ENCODE measurements around the gene EIF3D. TPM values are rescaled to one million over a fixed set of nuclear protein-coding genes. Genes with fewer than 3 reads are reported as not detected.
"Not testable (repeated sequence)": the region's sequence is repeated elsewhere in the genome, so short reads cannot be mapped to it uniquely, and the experiment has no call there.

EIF3D gene
- total RNA-seq, 1 donor from 2014 or later = 164 TPM

GRCh38 chr22:36532466-36532865 lies 3.5 kb upstream of the EIF3D start:
- H3K27ac Mint-ChIP-seq = no peak overlapping the region
- TF ChIP-seq CTCF (IDR thresholded peaks at IDR 0.05; ENCODE audit: unreplicated experiment) = no peak
- no peak overlapping the region for H3K4me3 Mint-ChIP-seq (ENCODE audit: low read depth)

GRCh38 chr22:36528341-36528740 lies 625 bp downstream of the EIF3D start:
- Mint-ChIP-seq H3K27ac (peak overlapping the region; percentile 99), H3K36me3 (ENCODE audit: insufficient read depth) (peaks cover 19% of the 10 kb centered on the region), H3K9me3 (ENCODE audit: low read depth) (peaks cover 3% of the 10 kb centered on the region), H3K27me3 (no peaks in the 10 kb centered on the region), H3K4me1 (ENCODE audit: low read depth) (peaks cover 4% of the 10 kb centered on the region), H3K4me3 (ENCODE audit: low read depth) (peak overlapping the region; percentile 89)
- no peak for DNase-seq (ENCODE audit: low spot score, unreplicated experiment)
- TF ChIP-seq CTCF (IDR thresholded peaks at IDR 0.05; ENCODE audit: unreplicated experiment) = no peak

More at GRCh38 chr22:36532466-36532865, 3.5 kb upstream of the EIF3D start:
- peaks cover 3% of the 10 kb centered on the region for H3K9me3 Mint-ChIP-seq (ENCODE audit: low read depth)
- H3K36me3 Mint-ChIP-seq (ENCODE audit: insufficient read depth) = no peaks in the 10 kb centered on the region
- peaks cover 2% of the 10 kb centered on the region for H3K4me1 Mint-ChIP-seq (ENCODE audit: low read depth)
- H3K27me3 Mint-ChIP-seq = no peaks in the 10 kb centered on the region
- no peak for DNase-seq (ENCODE audit: low spot score, unreplicated experiment)

GRCh38 chr22:36522662-36523061 lies 6.3 kb downstream of the EIF3D start:
- DNase-seq (ENCODE audit: low spot score, unreplicated experiment) = no peak
- H3K9me3 Mint-ChIP-seq (ENCODE audit: low read depth) = no peaks in the 10 kb centered on the region
- H3K36me3 Mint-ChIP-seq (ENCODE audit: insufficient read depth) = peaks cover 39% of the 10 kb centered on the region
- H3K27ac Mint-ChIP-seq = no peak overlapping the region
- H3K27me3 Mint-ChIP-seq = no peaks in the 10 kb centered on the region
- H3K4me1 Mint-ChIP-seq (ENCODE audit: low read depth) = peaks cover 2% of the 10 kb centered on the region
- TF ChIP-seq CTCF (IDR thresholded peaks at IDR 0.05; ENCODE audit: unreplicated experiment) = no peak
- no peak overlapping the region for H3K4me3 Mint-ChIP-seq (ENCODE audit: low read depth)

- no peaks in the 10 kb centered on the region for H3K4me1 Mint-ChIP-seq (ENCODE audit: low read depth)
- H3K27me3 Mint-ChIP-seq = no peaks in the 10 kb centered on the region
- no peak for TF ChIP-seq CTCF (IDR thresholded peaks at IDR 0.05; ENCODE audit: unreplicated experiment)
- no peak overlapping the region for H3K27ac Mint-ChIP-seq
- no peak for DNase-seq (ENCODE audit: low spot score, unreplicated experiment)
- H3K36me3 Mint-ChIP-seq (ENCODE audit: insufficient read depth) = peaks cover 43% of the 10 kb centered on the region
- no peaks in the 10 kb centered on the region for H3K9me3 Mint-ChIP-seq (ENCODE audit: low read depth)
- H3K4me3 Mint-ChIP-seq (ENCODE audit: low read depth) = no peak overlapping the region
Observed at GRCh38 chr22:36520423-36520822, 8.5 kb downstream of the EIF3D start.

- not testable (repeated sequence) for H3K27ac Mint-ChIP-seq; H3K4me3 Mint-ChIP-seq (ENCODE audit: low read depth); DNase-seq (ENCODE audit: low spot score, unreplicated experiment); H3K27me3 Mint-ChIP-seq; H3K4me1 Mint-ChIP-seq (ENCODE audit: low read depth); H3K9me3 Mint-ChIP-seq (ENCODE audit: low read depth)
- H3K36me3 Mint-ChIP-seq (ENCODE audit: insufficient read depth) = peaks cover 42% of the 10 kb centered on the region
Observed at GRCh38 chr22:36519906-36520305, 9.1 kb downstream of the EIF3D start.

- TF ChIP-seq CTCF (IDR thresholded peaks at IDR 0.05; ENCODE audit: unreplicated experiment) = no peak
- H3K4me3 Mint-ChIP-seq (ENCODE audit: low read depth) = no peak overlapping the region
- no peaks in the 10 kb centered on the region for H3K27me3 Mint-ChIP-seq
- no peak for DNase-seq (ENCODE audit: low spot score, unreplicated experiment)
- H3K9me3 Mint-ChIP-seq (ENCODE audit: low read depth) = no peaks in the 10 kb centered on the region
- H3K4me1 Mint-ChIP-seq (ENCODE audit: low read depth) = no peaks in the 10 kb centered on the region
- no peak overlapping the region for H3K27ac Mint-ChIP-seq
- peaks cover 48% of the 10 kb centered on the region for H3K36me3 Mint-ChIP-seq (ENCODE audit: insufficient read depth)
Observed at GRCh38 chr22:36514766-36515165, 14.2 kb downstream of the EIF3D start.

Measured in progenitor cell of endocrine pancreas (in vitro differentiated cells).